AG08396 (cell line): ENCODE results near the gene PREB.

Experiments used
- DNase-seq: peaks from one replicate; pipeline ENCODE4 v3.0.0; 2012; ENCODE audit warnings: low spot score, mixed read lengths

Gene PREB

GRCh38 chr2:27082773-27083409 is 51.5 kb downstream of the PREB start:
- DNase-seq: no peak

GRCh38 chr2:27081984-27082772 is 52.3 kb downstream of the PREB start:
- no peak for DNase-seq
